Uterus (tissue), 4 donors: Measurements from ENCODE around the gene S100A14. TPM values are rescaled to one million over a fixed set of nuclear protein-coding genes. Genes with fewer than 3 reads are reported as not detected.
A peak's percentile ranks its signal among the peaks of the same experiment; 100 is the strongest.

Experiments
- DNase-seq, 2 donors: peaks; one replicate each; pipeline ENCODE4 v3.0.0-alpha.2; 2019 to 2020
- H3K27ac ChIP-seq, 2 donors: fragments of 200-600 bp; sonication (generic); 1 replicate in 1 of 2; 2 replicates in 1 of 2; pipeline ENCODE4 v1.5.1; 2016 to 2018
- H3K27me3 ChIP-seq, 2 donors: fragments of 200-600 bp; sonication (generic); one replicate each; pipeline ENCODE4 v1.5.1; 2018 to 2019; ENCODE audit warnings: control low read depth in 1 of 2
- H3K36me3 ChIP-seq, 2 donors: fragments of 200-600 bp; sonication (generic); one replicate each; pipeline ENCODE4 v1.5.1; 2019; ENCODE audit warnings: control low read depth in 1 of 2
- H3K4me1 ChIP-seq, 2 donors: fragments of 200-600 bp; sonication (generic); one replicate each; pipeline ENCODE4 v1.5.1; 2018 to 2019; ENCODE audit warnings: control low read depth in 1 of 2
- H3K4me3 ChIP-seq, 2 donors: fragments of 200-600 bp; sonication (generic); 1 replicate in 1 of 2; 2 replicates in 1 of 2; pipeline ENCODE4 v1.5.1; 2018 to 2019; ENCODE audit warnings: mild to moderate bottlenecking in 1 of 2
- H3K9me3 ChIP-seq, 2 donors: fragments of 200-600 bp; sonication (generic); one replicate each; pipeline ENCODE4 v1.5.1; 2019; ENCODE audit warnings: control low read depth in 1 of 2
- CTCF ChIP-seq, 4 experiments: fragments of 200-600 bp in 2 of 4; fragments of 450-650 bp in 2 of 4; sonication (generic) in 2 of 4; IDR thresholded peaks; one replicate each; pipeline ENCODE4 v1.5.1; 2016 to 2019; ENCODE audit warnings: antibody characterized with exemption in 4 of 4, mild to moderate bottlenecking in 2 of 4, moderate library complexity in 1 of 4
- POLR2A ChIP-seq, 2 donors: fragments of 450-650 bp; IDR thresholded peaks; one replicate each; pipeline ENCODE4 v1.6.1; 2016; ENCODE audit warnings: antibody characterized with exemption in 2 of 2, mild to moderate bottlenecking in 1 of 2, moderate library complexity in 1 of 2
- intact Hi-C: fragments of 100-400 bp; cut with DNase I; formaldehyde crosslinking; loops from one replicate; pipeline ENCODE4 v1.15.1; 2023; ENCODE audit warnings: low total_unique reads
- total RNA-seq, 4 donors: library from RNA; depleted of rRNA in 3 of 4; stranded (reverse); fragments of >200 nt in 3 of 4; gene quantifications; one replicate each; pipeline versions ENCODE4 v1.1.0 to v1.2.4, GENCODE V29; 2014 to 2023
- donor health status: DM: yes; HTN: yes; CAD: no.

Gene S100A14
- total RNA-seq, 4 donors from 2014 or later = 0.29 to 6.2 TPM; not detected in 2

GRCh38 chr1:153608742-153609584 is 7.2 kb downstream of the S100A14 start:
- H3K4me1 ChIP-seq = peaks cover 8 to 12% of the 10 kb centered on the region in 2 donors
- peak overlapping the region; percentile 24 to 28 for H3K4me3 ChIP-seq
- intact Hi-C loops = no loop called here
- peak; percentile 75 to 88 for DNase-seq
- peak overlapping the region; percentile 90 to 94 for H3K27ac ChIP-seq
- TF ChIP-seq CTCF (IDR thresholded peaks at IDR 0.05) = peak in 2 of 4 experiments; percentile 1 to 2
- peak; percentile 61 to 79 for TF ChIP-seq POLR2A (IDR thresholded peaks at IDR 0.05)
- H3K9me3 ChIP-seq = no peaks in the 10 kb centered on the region
- no peaks in the 10 kb centered on the region for H3K27me3 ChIP-seq
- H3K36me3 ChIP-seq = no peaks in the 10 kb centered on the region

- H3K4me3 ChIP-seq = peak overlapping the region; percentile 24 to 28
- H3K36me3 ChIP-seq = no peaks in the 10 kb centered on the region
- H3K27ac ChIP-seq = peak overlapping the region; percentile 90 to 94
- no peaks in the 10 kb centered on the region for H3K9me3 ChIP-seq
- H3K27me3 ChIP-seq = no peaks in the 10 kb centered on the region
- H3K4me1 ChIP-seq = peaks cover 8 to 12% of the 10 kb centered on the region in 2 donors
- no peak for TF ChIP-seq CTCF (IDR thresholded peaks at IDR 0.05)
- no peak for TF ChIP-seq POLR2A (IDR thresholded peaks at IDR 0.05)
- no peak for DNase-seq
- intact Hi-C loops = no loop called here
Observed at GRCh38 chr1:153608089-153608682, 7.9 kb downstream of the S100A14 start.

GRCh38 chr1:153607381-153607780 is 8.7 kb downstream of the S100A14 start:
- peak overlapping the region; percentile 90 to 94 for H3K27ac ChIP-seq
- peaks cover 8 to 12% of the 10 kb centered on the region in 2 donors for H3K4me1 ChIP-seq
- H3K9me3 ChIP-seq = no peaks in the 10 kb centered on the region
- no peak for TF ChIP-seq POLR2A (IDR thresholded peaks at IDR 0.05)
- no peak for DNase-seq
- H3K4me3 ChIP-seq = no peak overlapping the region
- intact Hi-C loops = no loop called here
- H3K27me3 ChIP-seq = no peaks in the 10 kb centered on the region
- no peaks in the 10 kb centered on the region for H3K36me3 ChIP-seq

GRCh38 chr1:153606194-153606593 is 9.9 kb downstream of the S100A14 start:
- Histone ChIP-seq H3K9me3 (no peaks in the 10 kb centered on the region), H3K4me1 (peaks cover 8 to 12% of the 10 kb centered on the region in 2 donors), H3K36me3 (no peaks in the 10 kb centered on the region), H3K27ac (no peak overlapping the region), H3K4me3 (no peak overlapping the region), H3K27me3 (no peaks in the 10 kb centered on the region)
- DNase-seq = no peak
- intact Hi-C loops = no loop called here
- TF ChIP-seq CTCF (IDR thresholded peaks at IDR 0.05) = no peak
- TF ChIP-seq POLR2A (IDR thresholded peaks at IDR 0.05) = no peak

- no peak for TF ChIP-seq POLR2A (IDR thresholded peaks at IDR 0.05)
- intact Hi-C loops = no loop called here
- peaks cover 0 to 3% of the 10 kb centered on the region in 2 donors for H3K4me1 ChIP-seq
Observed at GRCh38 chr1:153602749-153603148, 13.4 kb downstream of the S100A14 start.

GRCh38 chr1:153599847-153600246 is 16.3 kb downstream of the S100A14 start:
- no peak for DNase-seq
- Histone ChIP-seq H3K36me3 (no peaks in the 10 kb centered on the region), H3K9me3 (no peaks in the 10 kb centered on the region), H3K27ac (no peak overlapping the region), H3K4me3 (no peak overlapping the region), H3K27me3 (no peaks in the 10 kb centered on the region), H3K4me1 (no peaks in the 10 kb centered on the region)
- no peak for TF ChIP-seq CTCF (IDR thresholded peaks at IDR 0.05)
- TF ChIP-seq POLR2A (IDR thresholded peaks at IDR 0.05) = no peak
- intact Hi-C loops = no loop called here

More at GRCh38 chr1:153602749-153603148, 13.4 kb downstream of the S100A14 start:
- no peak overlapping the region for H3K4me3 ChIP-seq
- H3K9me3 ChIP-seq = no peaks in the 10 kb centered on the region
- H3K27ac ChIP-seq = no peak overlapping the region
- H3K27me3 ChIP-seq = no peaks in the 10 kb centered on the region
- no peak for DNase-seq
- no peaks in the 10 kb centered on the region for H3K36me3 ChIP-seq
